ENCODE data around the gene GJE1. TPM values are rescaled to one million over a fixed set of nuclear protein-coding genes. Genes with fewer than 3 reads are reported as not detected.

The GJE1 gene
- total RNA-seq, 4 donors from 2014 or later, result not detected

DNA sequence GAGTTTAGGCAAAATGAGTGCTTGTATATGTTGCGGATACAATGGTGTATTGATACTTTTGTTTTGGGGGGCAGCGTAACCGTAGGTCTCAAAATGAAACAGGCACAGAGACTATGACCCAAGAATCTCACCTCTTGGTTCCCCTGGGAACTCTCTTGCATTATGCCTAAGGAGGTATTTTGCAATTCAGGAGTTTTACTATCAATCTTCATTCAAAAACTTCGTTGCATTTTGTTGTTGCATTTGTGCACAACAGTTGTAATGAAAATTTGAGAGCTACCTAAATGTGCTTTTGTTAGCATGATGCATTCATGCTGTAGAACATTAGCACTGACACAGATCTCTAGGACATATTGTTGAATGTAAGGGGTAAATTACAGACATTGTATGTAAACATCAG lies 32.5 kb downstream of the GJE1 start:
- no peak for DNase-seq (ENCODE audit: low spot score in 2 of 2)
- no peaks in the 10 kb centered on the region for H3K27me3 ChIP-seq
- TF ChIP-seq POLR2A (IDR thresholded peaks at IDR 0.05), result no peak
- no peak for TF ChIP-seq EP300 (IDR thresholded peaks at IDR 0.05)
- TF ChIP-seq, protein P1, sequence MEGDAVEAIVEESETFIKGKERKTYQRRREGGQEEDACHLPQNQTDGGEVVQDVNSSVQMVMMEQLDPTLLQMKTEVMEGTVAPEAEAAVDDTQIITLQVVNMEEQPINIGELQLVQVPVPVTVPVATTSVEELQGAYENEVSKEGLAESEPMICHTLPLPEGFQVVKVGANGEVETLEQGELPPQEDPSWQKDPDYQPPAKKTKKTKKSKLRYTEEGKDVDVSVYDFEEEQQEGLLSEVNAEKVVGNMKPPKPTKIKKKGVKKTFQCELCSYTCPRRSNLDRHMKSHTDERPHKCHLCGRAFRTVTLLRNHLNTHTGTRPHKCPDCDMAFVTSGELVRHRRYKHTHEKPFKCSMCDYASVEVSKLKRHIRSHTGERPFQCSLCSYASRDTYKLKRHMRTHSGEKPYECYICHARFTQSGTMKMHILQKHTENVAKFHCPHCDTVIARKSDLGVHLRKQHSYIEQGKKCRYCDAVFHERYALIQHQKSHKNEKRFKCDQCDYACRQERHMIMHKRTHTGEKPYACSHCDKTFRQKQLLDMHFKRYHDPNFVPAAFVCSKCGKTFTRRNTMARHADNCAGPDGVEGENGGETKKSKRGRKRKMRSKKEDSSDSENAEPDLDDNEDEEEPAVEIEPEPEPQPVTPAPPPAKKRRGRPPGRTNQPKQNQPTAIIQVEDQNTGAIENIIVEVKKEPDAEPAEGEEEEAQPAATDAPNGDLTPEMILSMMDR (IDR thresholded peaks at IDR 0.05), result no peak
- H3K4me3 ChIP-seq, result no peak overlapping the region
- peaks cover 0 to 51% (median 0%) of the 10 kb centered on the region in 4 donors for H3K4me1 ChIP-seq
- H3K27ac ChIP-seq, result no peak overlapping the region
- 66 to 70% methylated on average over 4 of the region's 4 CpGs for WGBS, 2 donors
- H3K36me3 ChIP-seq, result peaks cover 0 to 33% (median 0%) of the 10 kb centered on the region in 3 donors
- no peaks in the 10 kb centered on the region for H3K9me3 ChIP-seq

DNA sequence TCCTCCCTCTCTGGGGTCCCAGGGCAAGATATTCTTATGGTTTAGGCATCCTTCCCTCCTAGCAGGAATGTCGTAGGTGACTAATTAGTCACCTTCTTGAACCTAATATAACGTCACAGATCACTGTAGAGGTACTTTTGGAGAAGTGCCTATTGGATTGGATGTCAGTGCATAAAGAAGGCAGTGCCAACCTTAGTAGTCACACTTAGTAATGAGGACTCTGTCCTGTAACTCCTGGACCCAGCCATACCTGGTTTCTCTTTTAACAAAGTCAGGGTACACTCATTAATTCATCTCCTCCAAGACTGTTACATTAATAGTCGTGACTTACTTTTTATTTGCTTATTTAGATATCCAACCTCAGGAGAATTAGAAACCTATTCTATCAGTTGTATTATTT lies 34.3 kb downstream of the GJE1 start:
- Histone ChIP-seq H3K9me3 (no peaks in the 10 kb centered on the region), H3K27me3 (no peaks in the 10 kb centered on the region), H3K27ac (no peak overlapping the region), H3K4me1 (peaks cover 0 to 33% (median 0%) of the 10 kb centered on the region in 4 donors), H3K4me3 (no peak overlapping the region), H3K36me3 (peaks cover 0 to 49% (median 0%) of the 10 kb centered on the region in 3 donors)
- no peak for DNase-seq (ENCODE audit: low spot score in 2 of 2)
- TF ChIP-seq, protein P1 (IDR thresholded peaks at IDR 0.05), result no peak
- TF ChIP-seq POLR2A (IDR thresholded peaks at IDR 0.05), result no peak
- TF ChIP-seq EP300 (IDR thresholded peaks at IDR 0.05), result no peak
- 78 to 82% methylated on average over 3 of the region's 3 CpGs for WGBS, 2 donors

DNA sequence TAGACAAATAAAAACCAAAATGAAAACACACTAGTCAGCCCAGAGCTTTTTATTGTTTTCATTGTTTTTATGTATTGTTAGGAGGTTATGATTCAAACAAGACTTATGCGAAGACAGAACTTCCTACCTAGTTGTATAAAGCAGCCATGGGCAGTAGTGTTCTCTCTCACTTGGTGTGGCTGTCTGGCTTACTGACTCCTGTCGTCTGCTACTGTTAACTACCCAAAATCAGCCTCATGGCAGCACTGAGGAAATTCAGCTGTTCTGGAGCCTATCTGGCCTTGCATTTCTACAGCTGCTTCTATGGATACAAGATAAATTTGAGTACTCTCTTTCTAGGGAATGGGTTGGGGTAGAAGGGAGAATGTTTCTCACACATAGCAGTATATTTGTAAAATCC lies 34.8 kb downstream of the GJE1 start:
- no peaks in the 10 kb centered on the region for H3K27me3 ChIP-seq
- H3K4me3 ChIP-seq, result no peak overlapping the region
- peaks cover 0 to 53% (median 0%) of the 10 kb centered on the region in 3 donors for H3K36me3 ChIP-seq
- no peak for DNase-seq (ENCODE audit: low spot score in 2 of 2)
- WGBS, 2 donors, result 65 to 73% methylated on average over 2 of the region's 2 CpGs
- H3K9me3 ChIP-seq, result no peaks in the 10 kb centered on the region
- TF ChIP-seq POLR2A (IDR thresholded peaks at IDR 0.05) (no peak), EP300 (IDR thresholded peaks at IDR 0.05) (no peak)
- TF ChIP-seq, protein P1 (IDR thresholded peaks at IDR 0.05), result no peak
- no peak overlapping the region for H3K27ac ChIP-seq
- peaks cover 0 to 30% (median 0%) of the 10 kb centered on the region in 4 donors for H3K4me1 ChIP-seq

DNA sequence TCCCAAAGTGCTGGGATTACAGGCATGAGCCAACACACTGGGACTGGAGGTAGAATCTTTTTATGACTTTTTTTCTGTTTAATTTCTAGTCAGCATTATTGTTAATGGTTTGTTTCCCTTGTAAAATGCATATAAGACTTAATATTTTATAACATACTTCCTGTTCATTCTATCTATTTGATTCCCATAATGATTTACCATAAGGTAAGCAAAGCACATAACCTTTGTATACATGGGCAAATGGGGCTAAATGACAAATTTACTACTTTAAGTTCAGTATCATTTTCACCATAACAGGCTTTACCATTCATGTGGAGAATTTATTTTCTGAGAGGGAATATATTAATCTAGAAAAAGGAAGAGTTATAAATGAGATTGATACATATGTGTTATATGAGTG lies 38.6 kb downstream of the GJE1 start:
- peaks cover 0 to 86% (median 0%) of the 10 kb centered on the region in 3 donors for H3K36me3 ChIP-seq

DNA sequence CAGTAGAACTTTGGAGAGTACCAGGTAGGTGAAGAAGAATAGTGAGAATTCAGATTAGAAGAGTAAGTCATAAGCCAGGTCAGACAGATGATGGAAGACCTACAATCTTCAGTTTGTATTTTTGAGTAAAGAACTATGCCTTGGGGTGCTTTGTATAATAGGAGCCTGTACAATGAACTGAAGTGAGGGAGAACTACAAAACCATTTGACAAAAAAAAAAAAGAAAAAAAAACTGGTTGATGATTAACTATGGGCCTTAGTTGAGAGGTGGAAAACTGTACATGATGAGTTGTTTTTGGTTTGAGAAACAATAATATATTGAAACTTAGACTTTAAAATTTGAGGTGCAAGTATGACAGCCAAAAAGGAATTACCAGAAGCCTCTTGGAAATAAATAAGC lies 40.0 kb downstream of the GJE1 start:
- no peak for DNase-seq (ENCODE audit: low spot score in 2 of 2)
- Histone ChIP-seq H3K36me3 (peaks cover 0 to 86% (median 0%) of the 10 kb centered on the region in 3 donors), H3K4me1 (peaks cover 0 to 2% (median 0%) of the 10 kb centered on the region in 4 donors)

More for the DNA sequence above, 38.6 kb downstream of the GJE1 start:
- H3K4me3 ChIP-seq, result no peak overlapping the region
- no peaks in the 10 kb centered on the region for H3K27me3 ChIP-seq
- DNase-seq (ENCODE audit: low spot score in 2 of 2), result no peak
- H3K4me1 ChIP-seq, result peaks cover 0 to 5% (median 0%) of the 10 kb centered on the region in 4 donors
- TF ChIP-seq EP300 (IDR thresholded peaks at IDR 0.05), result no peak
- no peak for TF ChIP-seq POLR2A (IDR thresholded peaks at IDR 0.05)
- TF ChIP-seq, protein P1 (IDR thresholded peaks at IDR 0.05), result no peak
- no peaks in the 10 kb centered on the region for H3K9me3 ChIP-seq
- H3K27ac ChIP-seq, result no peak overlapping the region

More for the DNA sequence above, 40.0 kb downstream of the GJE1 start:
- H3K27me3 ChIP-seq, result no peaks in the 10 kb centered on the region
- H3K9me3 ChIP-seq, result peaks cover 0 to 5% (median 0%) of the 10 kb centered on the region in 4 donors
- H3K27ac ChIP-seq, result no peak overlapping the region
- no peak for TF ChIP-seq EP300 (IDR thresholded peaks at IDR 0.05)
- TF ChIP-seq, protein P1 (IDR thresholded peaks at IDR 0.05), result no peak
- H3K4me3 ChIP-seq, result no peak overlapping the region
